ENCODE results near the gene LSM7.

The LSM7 gene

DNA sequence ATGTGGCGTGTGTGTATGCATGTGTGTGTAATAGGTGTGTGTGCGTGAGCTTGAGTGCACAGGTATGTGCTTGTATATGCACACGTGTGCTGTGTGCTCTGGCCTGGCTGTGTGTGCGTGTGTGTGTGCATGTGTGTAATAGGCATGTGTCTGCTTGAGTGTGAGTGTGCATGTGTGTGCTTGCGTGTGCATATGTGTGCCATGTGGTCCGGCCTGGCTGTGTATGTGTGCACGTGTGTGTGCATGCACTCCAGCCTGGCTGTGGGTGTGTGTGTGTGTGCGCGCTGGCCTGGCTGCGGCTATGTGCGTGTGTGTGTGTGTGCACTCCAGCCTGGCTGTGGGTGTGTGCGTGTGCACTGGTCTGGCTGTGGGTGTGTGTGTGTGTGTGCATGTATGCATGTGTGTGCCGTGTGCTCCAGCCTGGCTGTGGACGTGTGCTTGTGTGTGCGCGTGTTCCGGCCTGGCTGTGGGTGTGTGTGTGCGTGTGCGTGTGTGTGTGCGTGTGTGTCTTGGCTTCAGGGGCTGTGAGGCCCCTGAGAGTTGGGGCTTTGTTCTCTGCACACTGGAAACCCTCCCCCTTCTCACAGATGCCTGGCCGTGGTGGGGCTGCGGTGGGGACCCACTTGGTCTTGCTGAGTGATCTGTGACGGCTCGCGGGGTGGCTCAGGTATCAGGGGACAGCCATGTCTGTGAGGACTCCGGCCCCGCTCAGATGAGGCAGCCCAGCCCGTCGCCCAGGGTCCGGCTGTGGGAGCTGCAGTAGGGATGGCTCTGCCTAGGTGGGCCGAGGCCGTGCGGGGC lies 8.3 kb upstream of the LSM7 start:
- TF ChIP-seq ZNF274 (IDR thresholded peaks at IDR 0.05; ENCODE audit: low read depth, low read length): no peak
- no peak overlapping the region for H3K4me3 ChIP-seq (ENCODE audit: low read length)

DNA sequence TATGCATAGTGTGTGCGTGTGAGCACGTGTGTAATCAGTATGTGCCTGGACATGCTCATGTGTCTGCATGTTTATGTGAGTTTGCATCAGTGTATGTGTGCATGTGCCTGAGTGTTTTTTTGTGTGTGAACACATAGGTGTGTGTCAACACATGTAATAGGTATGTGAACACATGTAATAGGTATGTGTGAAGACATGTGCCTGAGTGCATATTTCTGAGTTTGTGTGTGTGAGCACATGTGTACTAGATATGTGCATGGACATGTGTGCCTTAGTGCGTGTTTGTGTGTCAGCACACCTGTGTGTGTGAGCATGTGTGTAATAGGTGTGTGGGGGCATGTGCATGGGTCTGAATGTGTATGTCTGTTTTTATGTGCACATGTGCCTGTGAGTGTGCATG lies 7.5 kb upstream of the LSM7 start:
- H3K4me3 ChIP-seq (ENCODE audit: low read length): no peak overlapping the region
- no peak for TF ChIP-seq ZNF274 (IDR thresholded peaks at IDR 0.05; ENCODE audit: low read depth, low read length)

DNA sequence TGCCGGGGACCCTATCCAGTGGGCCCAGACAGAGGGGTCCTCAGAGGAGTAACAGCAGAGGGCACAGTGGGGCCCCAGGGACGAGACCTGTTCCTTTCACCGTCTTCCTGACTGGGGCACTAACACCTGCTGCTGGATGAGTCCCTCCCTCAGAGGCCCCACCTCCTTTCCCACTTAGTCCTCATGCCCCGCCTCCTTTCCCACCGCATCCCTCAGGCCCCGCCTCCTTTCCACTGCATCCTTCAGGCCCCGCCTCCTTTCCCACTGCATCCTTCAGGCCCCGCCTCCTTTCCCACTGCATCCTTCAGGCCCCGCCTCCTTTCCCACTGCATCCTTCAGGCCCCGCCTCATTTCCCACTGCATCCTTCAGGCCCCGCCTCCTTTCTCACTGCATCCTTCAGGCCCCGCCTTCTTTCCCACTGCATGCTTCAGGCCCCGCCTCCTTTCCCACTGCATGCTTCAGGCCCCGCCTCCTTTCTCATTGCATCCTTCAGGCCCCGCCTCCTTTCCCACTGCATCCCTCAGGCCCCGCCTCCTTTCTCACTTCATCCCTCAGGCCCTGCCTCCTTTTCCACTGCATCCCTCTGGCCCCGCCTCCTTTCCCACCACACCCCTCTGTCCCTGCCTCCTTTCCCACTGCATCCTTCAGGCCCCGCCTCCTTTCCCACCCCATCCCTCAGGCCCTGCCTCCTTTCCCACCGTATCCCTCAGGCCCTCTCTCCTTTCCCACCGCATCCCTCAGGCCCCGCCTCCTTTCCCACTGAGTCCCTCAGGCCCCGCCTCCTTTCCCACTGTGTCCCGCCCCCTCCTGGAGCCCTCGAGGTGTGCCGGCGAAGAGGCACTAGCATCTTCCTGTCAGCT lies 6.8 kb upstream of the LSM7 start:
- H3K4me3 ChIP-seq (ENCODE audit: low read length): no peak overlapping the region
- TF ChIP-seq ZNF274 (IDR thresholded peaks at IDR 0.05; ENCODE audit: low read depth, low read length): no peak

DNA sequence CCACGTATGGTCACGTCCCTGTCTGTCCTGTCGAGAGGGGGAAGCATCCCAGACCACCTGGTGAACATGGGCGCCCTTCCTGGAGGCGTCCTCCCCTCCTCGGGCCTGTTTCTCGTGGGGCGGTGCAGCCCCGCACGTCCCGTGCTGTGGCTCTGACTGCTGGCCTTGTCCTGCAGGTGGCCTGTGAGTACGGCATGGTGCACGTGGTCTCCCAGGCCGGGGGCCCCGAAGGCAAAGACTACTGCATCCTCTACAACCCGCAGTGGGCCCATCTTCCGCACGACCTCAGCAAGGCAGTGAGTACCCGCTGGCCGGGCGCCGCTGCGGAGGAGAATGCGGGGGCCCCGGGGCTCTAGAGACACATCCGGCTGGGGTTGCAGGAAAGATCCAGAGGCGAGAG lies 6.0 kb upstream of the LSM7 start:
- no peak overlapping the region for H3K4me3 ChIP-seq (ENCODE audit: low read length)
- TF ChIP-seq ZNF274 (IDR thresholded peaks at IDR 0.05; ENCODE audit: low read depth, low read length): no peak

DNA sequence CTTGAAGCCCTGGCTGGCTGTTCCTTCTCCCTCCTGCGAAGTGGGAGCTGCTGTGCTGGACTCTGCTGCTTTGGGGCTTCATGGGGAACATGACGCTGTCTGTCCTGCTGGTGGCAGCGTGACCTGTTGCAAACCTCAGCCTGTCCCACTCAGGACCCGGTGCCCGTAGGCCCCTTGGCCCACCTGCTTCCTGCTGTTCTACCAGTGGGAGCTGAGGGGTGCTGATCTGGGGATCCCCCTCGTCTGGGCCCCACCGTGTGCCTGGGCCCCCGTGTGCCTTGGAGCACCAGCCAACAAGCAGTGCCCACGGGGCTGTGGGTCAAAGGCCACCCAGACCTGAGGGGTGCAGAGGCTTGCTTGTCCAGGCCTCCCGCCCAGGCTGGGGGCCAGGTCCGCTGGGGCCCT lies 5.4 kb upstream of the LSM7 start:
- no peak for TF ChIP-seq ZNF274 (IDR thresholded peaks at IDR 0.05; ENCODE audit: low read depth, low read length)

DNA sequence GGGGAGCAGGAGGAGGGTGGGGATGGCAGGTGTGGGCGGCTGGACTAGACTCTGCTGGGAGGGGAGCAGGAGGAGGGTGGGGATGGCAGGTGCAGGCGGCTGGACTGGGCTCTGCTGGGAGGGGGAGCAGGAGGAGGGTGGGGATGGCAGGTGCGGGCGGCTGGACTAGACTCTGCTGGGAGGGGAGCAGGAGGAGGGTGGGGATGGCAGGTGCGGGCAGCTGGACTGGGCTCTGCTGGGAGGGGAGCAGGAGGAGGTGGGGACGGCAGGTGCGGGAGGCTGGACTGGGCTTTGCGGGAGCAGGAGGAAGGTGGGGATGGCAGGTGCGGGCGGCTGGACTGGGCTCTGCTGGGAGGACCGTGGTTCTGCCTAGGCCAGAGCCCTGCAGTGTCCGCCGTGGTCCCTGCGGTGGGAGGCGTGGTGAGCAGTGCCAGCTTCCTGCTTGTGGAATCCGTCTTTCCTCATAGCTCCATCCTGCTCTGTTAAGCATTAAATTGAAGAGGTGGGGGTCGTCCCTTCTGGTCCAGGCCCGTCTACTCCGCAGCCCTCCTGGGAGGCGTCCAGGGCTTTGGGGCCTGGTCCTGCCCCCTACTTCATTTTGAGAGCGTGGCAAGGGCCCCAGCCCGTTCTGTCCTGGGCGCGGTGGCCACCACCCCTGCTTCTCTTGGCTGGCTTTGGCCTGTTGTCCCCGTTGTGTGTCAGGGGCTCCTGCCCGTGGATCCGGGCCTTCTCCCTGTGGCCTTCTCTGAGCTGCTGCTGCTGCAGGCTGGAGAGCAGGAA lies 4.8 kb upstream of the LSM7 start:
- TF ChIP-seq ZNF274 (IDR thresholded peaks at IDR 0.05; ENCODE audit: low read depth, low read length): no peak
- no peak overlapping the region for H3K4me3 ChIP-seq (ENCODE audit: low read length)

More for the DNA sequence above, 5.4 kb upstream of the LSM7 start:
- H3K4me3 ChIP-seq (ENCODE audit: low read length): no peak overlapping the region

DNA sequence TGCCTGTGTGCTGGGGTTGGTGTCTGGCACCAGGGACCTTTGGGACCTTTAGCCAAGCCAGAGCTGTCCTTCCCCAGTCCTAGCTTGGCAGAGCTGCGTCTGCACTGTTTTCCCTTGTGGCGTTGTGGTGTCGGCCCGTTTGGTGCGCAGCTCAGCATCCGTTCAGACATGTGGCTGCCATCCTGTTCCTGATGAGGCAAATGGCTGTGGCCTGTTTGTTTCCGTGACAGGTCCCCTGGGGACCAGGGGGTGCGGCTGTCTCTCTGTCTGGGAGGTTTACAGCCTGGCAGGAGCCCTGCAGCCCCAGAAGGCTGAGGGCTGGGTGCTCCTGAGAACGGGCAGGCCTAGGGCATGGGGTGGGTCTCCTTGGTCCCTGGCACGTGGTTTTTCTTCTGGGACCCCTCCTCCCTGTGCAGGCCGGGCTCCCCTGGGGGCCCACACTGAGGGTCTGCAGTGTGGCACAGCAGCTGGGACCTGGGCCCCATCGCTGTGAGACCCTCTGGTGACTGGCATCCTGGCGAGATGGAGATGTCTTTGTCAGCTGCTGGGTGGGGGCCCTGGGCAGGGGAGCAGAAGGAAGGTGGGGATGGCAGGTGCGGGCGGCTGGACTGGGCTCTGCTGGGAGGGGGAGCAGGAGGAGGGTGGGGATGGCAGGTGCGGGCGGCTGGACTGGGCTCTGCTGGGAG lies 4.1 kb upstream of the LSM7 start:
- no peak for TF ChIP-seq ZNF274 (IDR thresholded peaks at IDR 0.05; ENCODE audit: low read depth, low read length)
- peak overlapping the region; percentile 4; the same call in 1 of the 2 replicates for H3K4me3 ChIP-seq (ENCODE audit: low read length)

DNA sequence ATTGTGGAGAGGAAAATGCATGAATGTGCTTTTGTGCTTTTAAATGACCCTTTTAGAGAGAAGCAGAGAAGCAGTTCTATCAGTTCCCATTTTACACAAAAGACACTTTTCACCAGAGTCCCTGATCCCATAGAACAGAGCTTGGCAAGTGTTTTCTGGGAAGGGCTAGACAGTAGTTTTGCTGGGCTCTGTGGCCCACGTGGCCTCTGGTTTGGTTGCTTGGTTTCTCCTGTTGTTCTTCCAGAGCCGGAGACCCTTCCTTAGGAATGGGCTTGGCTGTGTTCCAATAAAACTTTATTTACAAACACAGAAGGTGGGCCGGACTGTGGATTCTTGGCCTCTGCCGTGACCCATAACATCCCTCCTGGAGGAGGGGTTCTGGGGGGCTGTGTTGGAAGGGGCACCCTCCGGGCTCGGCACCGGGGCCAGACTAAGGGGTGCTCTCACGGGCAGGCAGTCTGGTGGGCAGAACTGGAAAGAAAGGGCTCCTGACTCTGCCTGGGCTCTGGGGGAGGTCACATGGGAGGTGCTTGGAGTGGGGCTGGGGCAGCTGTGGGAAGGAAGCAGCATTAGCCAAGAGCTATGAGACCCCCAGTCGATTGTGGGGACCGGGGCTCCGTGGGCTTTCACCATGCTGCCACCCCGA lies 3.3 kb upstream of the LSM7 start:
- no peak overlapping the region; the same call in 1 of the 2 replicates for H3K4me3 ChIP-seq (ENCODE audit: low read length)
- TF ChIP-seq ZNF274 (IDR thresholded peaks at IDR 0.05; ENCODE audit: low read depth, low read length): no peak

DNA sequence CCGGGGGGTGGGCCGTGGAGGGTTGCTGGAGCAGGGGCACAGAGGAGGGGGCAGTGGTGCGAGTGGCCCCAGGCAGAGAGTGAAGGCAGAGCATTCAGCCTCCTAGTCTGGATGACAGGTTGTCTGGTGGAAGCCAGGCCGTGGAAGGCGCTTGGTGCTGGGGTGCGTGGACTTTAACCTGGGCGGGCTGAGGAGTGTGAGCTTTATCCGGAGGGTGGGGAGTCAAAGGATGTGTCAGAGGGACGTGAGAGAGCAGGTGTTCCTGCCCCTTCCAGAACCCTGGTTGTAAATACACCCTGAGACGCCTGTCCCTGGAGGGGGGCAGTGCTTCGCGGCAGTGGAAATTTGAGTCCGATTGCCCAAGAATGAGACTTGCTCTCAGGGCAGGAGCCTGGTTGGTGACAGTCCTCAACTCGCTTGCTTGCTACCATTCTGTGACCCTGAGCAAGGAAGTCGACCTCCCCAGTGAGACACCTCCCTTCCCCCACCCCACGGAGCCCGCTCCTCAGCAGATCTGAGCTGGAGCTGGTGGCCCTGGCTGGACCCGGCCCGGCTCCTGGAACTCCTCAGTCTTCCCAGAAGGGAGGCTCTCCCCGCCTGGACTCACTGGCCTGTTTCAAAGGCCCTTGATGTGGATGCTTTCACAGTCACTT lies 2.4 kb upstream of the LSM7 start:
- TF ChIP-seq ZNF274 (IDR thresholded peaks at IDR 0.05; ENCODE audit: low read depth, low read length): no peak
- no peak overlapping the region for H3K4me3 ChIP-seq (ENCODE audit: low read length)

DNA sequence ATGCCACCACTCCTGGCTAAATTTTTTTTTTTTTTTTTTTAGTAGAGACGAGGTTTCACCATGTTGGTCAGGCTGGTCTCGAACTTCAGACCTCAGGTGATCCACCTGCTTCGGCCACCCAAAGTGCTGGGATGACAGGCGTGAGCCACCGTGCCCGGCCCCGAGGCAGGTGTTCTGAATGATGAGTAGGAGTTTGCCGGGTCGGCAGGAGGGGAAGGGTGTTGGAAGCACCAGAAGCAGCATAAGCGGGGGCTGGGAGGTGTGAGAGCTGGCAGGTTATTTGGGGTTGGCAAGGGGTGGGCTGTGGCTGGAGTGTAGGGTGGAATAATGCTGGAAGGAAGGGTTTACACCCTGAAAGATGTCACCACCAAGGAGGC lies 1.9 kb upstream of the LSM7 start:
- H3K4me3 ChIP-seq (ENCODE audit: low read length): no peak overlapping the region
- no peak for TF ChIP-seq ZNF274 (IDR thresholded peaks at IDR 0.05; ENCODE audit: low read depth, low read length)

DNA sequence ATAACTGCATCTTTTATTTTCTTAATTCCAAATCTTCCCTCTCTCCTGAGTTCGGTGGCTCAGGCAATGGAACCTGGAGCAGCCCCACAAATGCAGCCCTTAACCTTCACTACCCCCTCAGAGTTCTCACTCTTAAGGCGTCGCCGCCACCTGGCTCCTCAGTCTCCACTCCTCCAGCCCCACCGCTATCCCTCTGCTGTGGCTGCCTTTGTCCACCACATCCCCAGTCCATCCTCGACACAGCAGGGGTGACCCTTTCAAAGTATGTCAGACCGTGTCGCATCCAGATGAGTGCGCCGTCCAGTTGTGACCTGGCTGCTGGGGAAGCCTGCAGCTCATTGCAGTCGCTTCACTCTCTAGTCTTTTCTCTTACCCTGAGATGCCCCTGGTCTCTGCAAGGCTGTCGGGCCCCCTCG lies 1.1 kb upstream of the LSM7 start:
- peak overlapping the region; percentile 82 for H3K4me3 ChIP-seq (ENCODE audit: low read length)
- TF ChIP-seq ZNF274 (IDR thresholded peaks at IDR 0.05; ENCODE audit: low read depth, low read length): no peak

DNA sequence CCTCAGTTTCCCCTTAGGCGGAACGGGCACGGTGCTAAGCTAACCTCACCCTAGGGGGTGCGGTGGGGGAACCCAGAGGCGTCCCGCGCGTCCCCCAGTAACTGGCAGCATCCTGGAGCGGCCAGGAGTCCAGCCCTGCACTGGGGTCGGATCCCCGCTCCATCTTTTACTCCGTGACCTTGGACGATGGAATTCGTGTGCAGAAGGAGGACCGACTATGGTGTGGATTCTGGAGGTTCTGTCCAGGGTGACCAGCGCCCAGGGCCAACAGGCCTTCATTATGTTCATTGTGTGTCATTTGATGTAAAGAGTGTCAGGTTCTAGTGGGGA lies 728 bp upstream of the LSM7 start:
- no peak for TF ChIP-seq ZNF274 (IDR thresholded peaks at IDR 0.05; ENCODE audit: low read depth, low read length)
- H3K4me3 ChIP-seq (ENCODE audit: low read length): peak overlapping the region; percentile 82

All from GM08714 (cell line).